ENCODE measurements around the gene ACSM5. TPM values are rescaled to one million over a fixed set of nuclear protein-coding genes. Genes with fewer than 3 reads are reported as not detected.
"Not testable (repeated sequence)": the region's sequence is repeated elsewhere in the genome, so short reads cannot be mapped to it uniquely, and the experiment has no call there.

ACSM5 gene
- total RNA-seq, 2 donors from 2014 or later, result not detected

DNA sequence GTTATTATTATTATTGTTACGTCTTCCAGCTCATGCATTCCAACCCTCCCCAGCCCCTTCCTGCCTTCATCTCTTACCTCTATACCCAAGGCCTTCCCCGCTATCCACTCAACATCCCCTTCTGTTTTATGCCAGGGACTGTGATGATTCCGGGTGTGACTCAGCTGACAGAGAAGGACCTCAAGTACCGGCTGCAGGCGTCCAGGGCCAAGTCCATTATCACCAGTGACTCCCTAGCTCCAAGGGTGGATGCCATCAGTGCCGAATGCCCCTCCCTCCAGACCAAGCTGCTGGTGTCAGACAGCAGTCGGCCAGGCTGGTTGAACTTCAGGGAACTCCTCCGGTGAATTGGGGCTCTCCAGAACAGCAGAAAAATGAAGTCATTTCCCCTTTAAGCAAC, 9.8 kb downstream of the ACSM5 start:
- not testable (repeated sequence) for ATAC-seq (replicated peaks); H3K4me3 Mint-ChIP-seq; H3K4me1 Mint-ChIP-seq; H3K36me3 Mint-ChIP-seq (ENCODE audit: low read depth); H3K27ac Mint-ChIP-seq; H3K9me3 Mint-ChIP-seq
- peaks cover 10% of the 10 kb centered on the region for H3K27me3 Mint-ChIP-seq

DNA sequence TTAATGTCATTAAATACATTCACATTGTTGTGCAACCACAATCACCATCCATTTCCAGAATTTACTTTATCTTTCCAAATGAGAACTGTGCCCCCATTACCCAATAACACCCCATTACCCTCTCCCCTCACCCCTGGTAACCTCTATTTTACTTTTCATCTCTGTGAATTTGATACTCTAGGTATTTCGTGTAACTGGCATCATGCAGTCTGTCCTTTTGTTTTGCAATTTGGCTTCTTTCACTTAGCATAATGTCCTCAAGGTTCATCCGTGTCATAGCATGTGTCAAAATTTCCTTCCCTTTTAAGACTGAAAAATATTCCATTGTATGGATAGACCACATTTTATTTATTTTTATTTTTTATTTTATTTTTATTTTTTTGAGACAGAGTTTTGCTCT, 12.4 kb downstream of the ACSM5 start:
- not testable (repeated sequence) for H3K9me3 Mint-ChIP-seq; H3K27me3 Mint-ChIP-seq; H3K36me3 Mint-ChIP-seq (ENCODE audit: low read depth); H3K27ac Mint-ChIP-seq; H3K4me3 Mint-ChIP-seq; H3K4me1 Mint-ChIP-seq; ATAC-seq (replicated peaks)

DNA sequence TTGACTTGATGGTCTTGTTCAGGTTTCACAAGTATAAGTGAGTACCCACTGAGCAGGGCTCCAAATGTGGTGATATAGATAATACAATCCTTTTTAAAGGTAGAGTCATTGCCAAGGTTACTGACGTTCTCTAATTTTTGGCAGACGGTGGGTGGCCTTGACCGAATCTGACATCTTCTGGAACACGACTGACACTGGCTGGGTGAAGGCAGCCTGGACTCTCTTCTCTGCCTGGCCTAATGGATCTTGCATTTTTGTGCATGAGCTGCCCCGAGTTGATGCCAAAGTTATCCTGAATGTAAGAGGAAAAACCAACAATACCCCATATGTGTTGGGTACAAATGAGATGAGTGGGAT, 14.4 kb downstream of the ACSM5 start:
- H3K27ac Mint-ChIP-seq; H3K27me3 Mint-ChIP-seq; H3K9me3 Mint-ChIP-seq; H3K36me3 Mint-ChIP-seq (ENCODE audit: low read depth); H3K4me3 Mint-ChIP-seq; ATAC-seq (replicated peaks); H3K4me1 Mint-ChIP-seq: not testable (repeated sequence)

DNA sequence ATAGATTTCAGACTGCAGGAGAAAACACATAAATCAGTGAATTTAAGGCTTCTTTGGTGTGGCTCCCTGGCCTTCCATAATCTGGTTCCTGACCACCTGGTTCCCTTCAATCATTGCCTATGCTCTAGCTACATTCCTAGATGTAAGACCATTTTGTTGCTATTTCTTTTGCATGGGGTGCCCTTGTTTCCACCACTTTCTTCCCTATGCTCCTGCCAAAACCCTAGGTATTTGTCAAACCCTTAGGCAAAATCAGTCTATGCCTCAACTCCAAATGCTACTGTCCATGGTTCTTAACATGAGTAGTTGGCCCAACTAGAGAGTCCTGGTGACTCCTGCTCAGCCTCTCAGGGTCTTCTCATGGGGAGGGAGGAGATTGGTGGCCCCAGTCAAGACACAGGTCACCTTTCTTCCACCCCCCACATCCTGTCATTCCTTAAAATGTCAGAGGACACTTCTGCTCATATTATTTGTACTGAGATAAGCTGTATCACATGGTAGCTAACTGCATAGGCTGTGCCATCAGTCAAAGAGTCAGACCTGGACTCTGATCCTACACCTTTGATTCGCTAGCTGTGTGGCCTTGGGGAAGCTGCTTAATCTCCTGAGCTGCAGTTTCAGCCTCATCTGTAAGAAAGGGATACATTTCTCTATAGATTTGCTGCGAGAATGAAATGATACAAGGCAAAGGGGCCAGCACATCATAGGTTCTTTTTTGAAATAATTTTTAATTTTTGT, 15.0 kb downstream of the ACSM5 start:
- Mint-ChIP-seq H3K27me3 (peaks cover 7% of the 10 kb centered on the region), H3K9me3 (no peaks in the 10 kb centered on the region), H3K36me3 (ENCODE audit: low read depth) (no peaks in the 10 kb centered on the region), H3K4me3 (no peak overlapping the region), H3K27ac (no peak overlapping the region), H3K4me1 (no peaks in the 10 kb centered on the region)
- no peak for ATAC-seq (replicated peaks)

DNA sequence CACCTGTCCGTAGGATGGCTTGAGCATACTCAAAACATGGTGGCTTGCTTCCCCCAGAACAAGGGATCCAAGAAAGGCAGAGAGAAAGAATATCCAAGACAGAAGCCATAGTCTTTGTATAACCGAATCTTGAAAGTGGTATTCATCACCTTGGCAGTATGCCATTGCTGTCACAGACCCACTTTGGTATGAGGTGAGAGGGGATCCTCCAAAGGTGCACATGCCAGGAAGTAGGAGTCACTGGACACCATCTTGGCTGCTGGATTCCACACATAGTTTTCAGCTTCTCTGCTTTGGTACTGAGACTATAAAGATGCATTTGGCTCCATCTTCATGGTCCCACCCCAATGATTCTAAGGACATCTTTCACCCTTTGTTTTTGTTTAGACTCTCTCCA, 18.1 kb downstream of the ACSM5 start:
- not testable (repeated sequence) for H3K9me3 Mint-ChIP-seq; H3K27ac Mint-ChIP-seq; H3K36me3 Mint-ChIP-seq (ENCODE audit: low read depth); H3K4me3 Mint-ChIP-seq; H3K4me1 Mint-ChIP-seq; ATAC-seq (replicated peaks)
- peaks cover 10% of the 10 kb centered on the region for H3K27me3 Mint-ChIP-seq

DNA sequence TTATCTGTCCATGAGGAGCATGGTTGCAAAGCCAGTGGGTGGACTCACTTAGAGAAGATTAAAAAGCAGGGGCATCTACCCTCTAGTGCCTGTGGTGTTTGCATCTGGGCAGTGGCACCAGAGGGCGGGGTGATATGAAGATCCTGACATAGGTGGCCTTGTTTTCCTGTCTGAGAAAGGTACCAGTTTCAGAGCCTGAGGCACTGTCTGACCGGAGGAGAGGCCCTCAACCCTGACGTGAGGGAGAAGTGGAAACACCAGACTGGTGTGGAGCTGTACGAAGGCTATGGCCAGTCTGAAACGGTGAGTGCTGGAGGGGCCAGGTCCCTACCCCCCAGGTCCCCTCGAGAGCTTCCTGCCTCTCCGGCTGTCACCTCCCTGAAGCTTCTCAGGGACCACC, 20.2 kb downstream of the ACSM5 start:
- not testable (repeated sequence) for H3K27ac Mint-ChIP-seq; H3K36me3 Mint-ChIP-seq (ENCODE audit: low read depth); H3K4me1 Mint-ChIP-seq; ATAC-seq (replicated peaks); H3K9me3 Mint-ChIP-seq; H3K4me3 Mint-ChIP-seq
- H3K27me3 Mint-ChIP-seq, result peaks cover 10% of the 10 kb centered on the region

DNA sequence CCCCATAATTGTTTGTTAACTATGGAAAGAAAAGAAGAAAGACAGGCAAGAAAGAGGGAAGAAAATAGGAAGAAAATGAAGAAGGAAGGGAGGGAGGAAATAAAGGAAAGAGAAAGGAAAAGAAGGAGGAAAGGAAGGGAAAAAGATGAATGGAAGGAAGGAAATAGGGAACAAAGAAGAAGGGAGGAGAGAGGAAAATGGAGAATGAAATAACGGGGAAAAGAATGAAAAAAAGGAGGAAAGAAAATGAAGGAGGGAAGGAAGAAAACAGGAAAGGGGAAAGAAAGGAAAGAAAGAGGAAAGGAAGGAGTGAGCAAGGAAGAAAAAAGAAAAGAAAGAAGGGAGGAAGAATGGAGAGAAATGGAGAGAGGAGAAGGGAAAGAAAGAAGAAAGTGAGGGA, 21.1 kb downstream of the ACSM5 start:
- H3K27me3 Mint-ChIP-seq, result peaks cover 10% of the 10 kb centered on the region
- H3K4me3 Mint-ChIP-seq; H3K27ac Mint-ChIP-seq; H3K36me3 Mint-ChIP-seq (ENCODE audit: low read depth); ATAC-seq (replicated peaks); H3K9me3 Mint-ChIP-seq; H3K4me1 Mint-ChIP-seq: not testable (repeated sequence)

DNA sequence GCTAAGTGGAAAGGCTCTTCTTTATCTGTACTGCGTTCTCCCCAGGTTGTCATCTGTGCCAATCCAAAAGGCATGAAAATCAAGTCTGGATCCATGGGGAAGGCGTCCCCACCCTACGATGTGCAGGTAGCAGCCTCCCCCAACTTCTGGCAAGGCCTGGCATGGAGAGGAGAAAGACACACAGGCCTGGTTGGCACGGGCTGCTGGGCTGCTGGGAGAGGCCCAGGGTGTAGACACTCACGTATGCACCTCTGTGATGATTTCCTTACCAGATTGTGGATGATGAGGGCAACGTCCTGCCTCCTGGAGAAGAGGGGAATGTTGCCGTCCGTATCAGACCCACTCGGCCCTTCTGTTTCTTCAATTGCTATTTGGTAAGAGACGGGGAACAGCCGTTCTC, 21.6 kb downstream of the ACSM5 start:
- no peaks in the 10 kb centered on the region for H3K4me1 Mint-ChIP-seq
- H3K4me3 Mint-ChIP-seq, result no peak overlapping the region
- no peak for ATAC-seq (replicated peaks)
- peaks cover 10% of the 10 kb centered on the region for H3K27me3 Mint-ChIP-seq
- no peaks in the 10 kb centered on the region for H3K9me3 Mint-ChIP-seq
- H3K27ac Mint-ChIP-seq, result no peak overlapping the region
- H3K36me3 Mint-ChIP-seq (ENCODE audit: low read depth), result no peaks in the 10 kb centered on the region

DNA sequence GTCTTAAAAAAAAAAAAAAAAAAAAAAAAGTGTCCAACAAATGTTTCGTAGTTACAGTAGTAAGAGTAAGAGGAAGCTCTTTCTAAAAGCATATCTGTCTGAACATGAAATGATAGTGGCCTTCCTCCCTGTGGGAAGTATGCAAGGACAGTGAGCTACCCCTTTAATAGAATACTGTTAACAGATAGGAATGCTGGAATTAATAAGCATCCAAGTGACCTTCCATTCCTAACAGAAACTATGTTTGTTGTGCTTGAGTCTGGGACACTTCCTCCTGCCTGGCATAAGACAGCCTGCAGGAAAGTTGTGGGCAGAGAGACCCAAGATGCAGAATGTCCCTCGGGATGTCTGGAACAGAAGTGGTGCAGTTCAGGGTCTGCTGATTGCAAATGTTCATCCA, 29.6 kb downstream of the ACSM5 start:
- not testable (repeated sequence) for ATAC-seq (replicated peaks); H3K27me3 Mint-ChIP-seq; H3K4me1 Mint-ChIP-seq

DNA sequence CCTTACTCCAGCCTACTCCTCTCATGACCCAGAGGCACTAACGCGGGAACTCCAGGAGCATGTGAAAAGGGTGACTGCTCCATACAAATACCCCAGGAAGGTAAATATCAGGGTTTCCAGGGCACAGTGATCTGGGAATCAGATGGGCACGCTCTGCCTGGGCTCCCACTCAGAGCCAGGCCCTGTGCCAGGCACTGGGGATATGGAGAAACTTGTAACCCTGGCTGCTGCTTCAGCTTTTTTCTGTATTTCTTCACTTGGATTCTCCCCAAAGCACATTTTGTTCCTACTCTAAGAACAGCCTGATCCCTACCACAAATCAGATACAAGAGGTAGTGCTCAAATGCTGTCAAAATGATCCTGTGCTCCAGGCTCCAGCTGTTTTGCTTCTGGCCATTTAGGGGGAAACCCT, 30.5 kb downstream of the ACSM5 start:
- H3K9me3 Mint-ChIP-seq; H3K4me3 Mint-ChIP-seq; H3K36me3 Mint-ChIP-seq (ENCODE audit: low read depth); H3K27ac Mint-ChIP-seq; ATAC-seq (replicated peaks); H3K27me3 Mint-ChIP-seq; H3K4me1 Mint-ChIP-seq: not testable (repeated sequence)

More for the DNA sequence above, 29.6 kb downstream of the ACSM5 start:
- not testable (repeated sequence) for H3K9me3 Mint-ChIP-seq; H3K4me3 Mint-ChIP-seq; H3K36me3 Mint-ChIP-seq (ENCODE audit: low read depth); H3K27ac Mint-ChIP-seq

DNA sequence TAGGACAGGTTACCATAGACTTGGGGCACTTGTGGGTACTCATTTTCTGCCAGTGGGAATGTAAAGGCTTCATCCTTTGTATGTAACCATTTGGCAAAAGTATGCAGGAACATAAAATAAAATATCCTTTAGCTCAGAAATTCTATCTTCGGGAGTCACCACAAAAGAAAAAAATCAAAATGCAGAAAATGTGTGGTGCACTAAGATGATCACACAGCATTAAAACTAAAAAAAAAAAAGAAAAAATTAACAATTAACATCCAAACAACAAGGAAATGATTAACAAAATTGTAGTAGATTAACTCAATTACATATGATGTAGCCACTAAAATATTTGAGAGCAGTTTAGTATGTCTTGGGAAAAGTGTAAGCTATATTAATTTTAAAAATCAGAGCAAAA, 31.4 kb downstream of the ACSM5 start:
- not testable (repeated sequence) for H3K27me3 Mint-ChIP-seq; H3K36me3 Mint-ChIP-seq (ENCODE audit: low read depth); H3K4me3 Mint-ChIP-seq; ATAC-seq (replicated peaks); H3K9me3 Mint-ChIP-seq; H3K27ac Mint-ChIP-seq; H3K4me1 Mint-ChIP-seq

DNA sequence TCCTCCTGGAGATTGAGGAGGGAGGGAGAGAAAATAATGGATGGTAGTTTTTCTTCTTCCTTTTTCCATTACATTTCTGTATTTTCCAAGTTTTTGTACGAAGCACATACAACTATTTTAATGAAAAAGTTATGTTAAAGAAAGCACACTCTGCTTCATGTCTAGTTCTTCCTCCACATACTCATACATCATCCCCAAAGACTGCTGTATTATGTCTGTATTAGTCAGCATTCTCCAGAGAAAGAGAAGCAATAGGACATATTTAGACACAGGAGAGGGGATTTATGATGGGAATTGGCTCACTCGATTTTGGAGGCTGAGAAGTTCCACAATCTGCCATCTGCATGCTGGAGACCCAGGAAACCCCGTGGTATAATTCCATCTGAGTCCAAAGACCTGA, 31.9 kb downstream of the ACSM5 start:
- ATAC-seq (replicated peaks), result no peak
- no peak overlapping the region for H3K4me3 Mint-ChIP-seq
- no peak overlapping the region for H3K27ac Mint-ChIP-seq
- no peaks in the 10 kb centered on the region for H3K36me3 Mint-ChIP-seq (ENCODE audit: low read depth)
- peaks cover 6% of the 10 kb centered on the region for H3K27me3 Mint-ChIP-seq
- H3K4me1 Mint-ChIP-seq, result no peaks in the 10 kb centered on the region
- H3K9me3 Mint-ChIP-seq, result no peaks in the 10 kb centered on the region

DNA sequence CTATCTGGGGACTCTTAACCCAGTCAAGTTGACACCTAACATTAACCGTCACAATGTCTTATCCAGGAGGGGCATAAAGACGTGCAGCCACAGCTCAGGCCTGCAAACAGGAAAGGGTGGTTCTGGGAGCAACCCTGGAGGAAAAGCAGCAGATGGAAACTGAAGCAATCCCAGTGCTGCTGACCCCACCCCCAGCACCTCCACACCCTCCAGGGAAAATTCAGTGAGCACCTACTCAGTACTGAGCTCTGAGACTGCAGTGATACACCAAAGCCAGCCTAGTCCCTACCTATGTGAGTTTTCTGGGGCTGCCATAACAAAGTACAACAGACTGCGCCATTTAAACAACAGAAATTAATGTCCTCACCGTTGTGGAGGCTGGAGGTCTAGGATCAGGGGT, 32.5 kb downstream of the ACSM5 start:
- ATAC-seq (replicated peaks), result not testable (repeated sequence)

DNA sequence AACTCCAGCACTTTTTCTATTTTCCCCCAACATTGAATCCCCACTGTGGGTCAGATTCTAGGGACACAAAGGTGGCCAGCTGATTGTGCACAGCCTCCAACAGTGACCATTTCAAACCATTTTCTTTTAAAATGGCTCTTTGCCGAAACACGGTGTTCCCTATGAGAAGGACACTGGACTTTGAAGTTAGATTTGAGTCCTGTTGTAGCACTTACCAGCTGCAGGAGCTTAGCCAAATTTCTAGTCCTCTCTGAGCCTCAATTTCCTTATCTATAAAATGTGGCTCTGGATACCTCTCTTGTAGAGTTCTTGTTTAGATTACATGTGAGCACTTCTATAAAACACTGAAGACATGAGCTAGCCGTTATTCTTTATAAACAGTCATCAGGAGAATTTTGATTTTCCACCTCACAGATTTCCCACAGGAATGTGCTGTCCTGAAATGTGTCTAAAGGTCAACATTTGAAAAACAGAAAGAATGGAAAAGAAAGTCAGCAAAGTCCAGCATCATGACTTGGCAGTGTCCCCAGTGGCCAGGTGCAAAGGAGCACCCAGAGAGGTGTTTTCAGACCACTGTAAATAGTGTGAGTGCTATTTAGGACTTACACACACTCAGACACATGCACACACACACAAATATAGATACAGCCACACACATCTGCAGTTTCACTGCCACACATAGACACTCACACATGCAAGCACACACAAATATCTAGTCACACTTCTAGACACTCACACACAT, 37.5 kb downstream of the ACSM5 start:
- H3K36me3 Mint-ChIP-seq (ENCODE audit: low read depth); H3K27me3 Mint-ChIP-seq; ATAC-seq (replicated peaks); H3K4me1 Mint-ChIP-seq; H3K4me3 Mint-ChIP-seq; H3K27ac Mint-ChIP-seq; H3K9me3 Mint-ChIP-seq: not testable (repeated sequence)

More for the DNA sequence above, 32.5 kb downstream of the ACSM5 start:
- H3K36me3 Mint-ChIP-seq (ENCODE audit: low read depth); H3K27me3 Mint-ChIP-seq; H3K27ac Mint-ChIP-seq; H3K4me3 Mint-ChIP-seq; H3K4me1 Mint-ChIP-seq; H3K9me3 Mint-ChIP-seq: not testable (repeated sequence)

DNA sequence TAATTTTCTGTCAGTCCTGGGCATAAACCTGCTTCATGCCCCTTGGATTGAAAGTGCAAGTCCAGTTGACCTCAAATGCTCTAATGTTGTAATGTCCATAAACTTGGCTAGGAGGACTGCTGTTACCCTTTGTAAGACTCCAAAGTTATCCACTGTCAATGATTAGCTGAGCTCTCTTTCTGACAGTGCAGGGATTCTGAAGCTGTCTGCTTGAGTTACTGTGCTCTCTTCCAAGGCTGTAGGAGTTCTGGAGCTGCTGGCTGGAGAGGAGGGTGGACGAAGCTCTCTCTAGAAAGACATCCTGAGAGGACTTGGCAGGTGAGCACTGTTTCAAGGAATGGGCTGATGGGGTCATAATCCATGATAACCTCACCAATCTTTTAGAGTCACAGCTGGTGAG, 42.0 kb downstream of the ACSM5 start, which contains the start of gene ACSM2A:
Gene ACSM2A, plus strand, starts transcription at position 158 of the 400 bp plus-strand sequence. CDS start 8,594 bp downstream, outside the sequence.
- not testable (repeated sequence) for H3K9me3 Mint-ChIP-seq; H3K36me3 Mint-ChIP-seq (ENCODE audit: low read depth); H3K4me3 Mint-ChIP-seq; H3K27me3 Mint-ChIP-seq; ATAC-seq (replicated peaks); H3K27ac Mint-ChIP-seq; H3K4me1 Mint-ChIP-seq
